Measurements from ENCODE around the gene SLC6A19. TPM values are rescaled to one million over a fixed set of nuclear protein-coding genes. Genes with fewer than 3 reads are reported as not detected.

Gene SLC6A19
- total and polyA plus RNA-seq, 12 donors: under 0.01 TPM; not detected in 11

DNA sequence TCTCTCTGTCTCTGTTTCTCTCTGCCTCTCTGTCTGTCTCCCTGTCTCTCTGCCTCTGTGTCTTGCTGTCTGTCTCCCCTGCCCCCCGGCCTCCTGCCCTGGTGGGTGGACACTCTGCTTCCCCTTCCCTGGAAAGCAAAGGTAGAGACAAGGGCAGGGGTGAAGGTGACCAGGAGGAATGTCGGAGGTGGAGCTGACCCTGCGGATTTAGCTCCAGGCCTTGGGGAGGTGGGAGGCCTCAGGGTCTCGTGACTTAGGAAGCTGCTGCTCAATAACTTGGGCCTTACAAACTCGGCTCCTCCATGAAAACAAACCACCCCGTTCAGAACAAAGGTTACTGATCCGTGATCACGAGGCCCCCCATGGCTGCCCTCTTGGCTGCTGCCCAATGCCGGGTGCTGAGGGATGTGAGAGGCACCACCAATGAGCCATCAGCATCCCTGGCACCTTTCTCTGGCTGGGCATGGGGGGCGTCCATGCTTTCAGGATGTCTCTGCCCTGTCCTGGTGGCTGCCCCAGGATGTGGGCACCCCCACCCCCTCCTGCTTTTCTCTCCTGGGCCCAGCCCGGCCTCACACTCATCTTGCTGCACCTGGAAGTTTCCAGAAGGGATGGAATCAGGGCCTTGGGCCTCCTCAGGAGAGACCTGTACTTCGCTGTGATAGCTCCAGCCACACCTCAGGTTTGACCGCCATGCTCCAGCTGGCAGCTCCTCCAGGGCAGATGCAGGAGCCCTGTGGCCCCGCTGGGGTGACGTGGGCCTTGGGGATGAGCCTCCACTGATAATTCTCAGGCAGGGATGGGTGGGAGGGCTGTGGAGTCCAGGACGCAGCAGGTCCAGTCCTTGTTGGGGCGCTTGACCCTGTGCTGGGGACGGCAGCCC, 14.8 kb upstream of the SLC6A19 start:
- H3K27ac ChIP-seq: no peak overlapping the region
- peaks cover 17% of the 10 kb centered on the region for H3K27me3 ChIP-seq
- DNase-seq: peak in 1 of 7 donors; percentile 12
- 59 to 77% (median 64%) methylated on average over 5 to 18 of the region's 18 CpGs for WGBS, 4 donors
- no peaks in the 10 kb centered on the region for H3K36me3 ChIP-seq (replicated peaks in 1 of 2)
- H3K9me3 ChIP-seq (replicated peaks in 1 of 3): no peaks in the 10 kb centered on the region
- H3K4me1 ChIP-seq (replicated peaks in 1 of 2): peaks cover 0 to 3% of the 10 kb centered on the region in 2 donors
- no peak overlapping the region for H3K4me3 ChIP-seq
- TF ChIP-seq CTCF (IDR thresholded peaks at IDR 0.05) (no peak), POLR2A (IDR thresholded peaks at IDR 0.05) (no peak)
- intact Hi-C loops (cut with DNase I): no loop called here

- Histone ChIP-seq H3K4me1 (replicated peaks in 1 of 2) (no peaks in the 10 kb centered on the region), H3K27me3 (peaks cover 17% of the 10 kb centered on the region), H3K9me3 (replicated peaks in 1 of 3) (no peaks in the 10 kb centered on the region), H3K4me3 (no peak overlapping the region), H3K36me3 (replicated peaks in 1 of 2) (no peaks in the 10 kb centered on the region), H3K27ac (no peak overlapping the region)
- TF ChIP-seq POLR2A (IDR thresholded peaks at IDR 0.05) (no peak), CTCF (IDR thresholded peaks at IDR 0.05) (no peak)
- DNase-seq: peak in 1 of 7 donors; percentile 8
- WGBS, 4 donors: 63 to 86% (median 80%) methylated on average over 5 to 18 of the region's 18 CpGs
- intact Hi-C loops (cut with DNase I): no loop called here
Measured at GRCh38 chr5:1187234-1187949, 14.0 kb upstream of the SLC6A19 start.

GRCh38 chr5:1187950-1188334, 13.5 kb upstream of the SLC6A19 start:
- Histone ChIP-seq H3K27me3 (peaks cover 17% of the 10 kb centered on the region), H3K9me3 (replicated peaks in 1 of 3) (no peaks in the 10 kb centered on the region), H3K27ac (no peak overlapping the region), H3K36me3 (replicated peaks in 1 of 2) (no peaks in the 10 kb centered on the region), H3K4me3 (no peak overlapping the region), H3K4me1 (replicated peaks in 1 of 2) (no peaks in the 10 kb centered on the region)
- TF ChIP-seq CTCF (IDR thresholded peaks at IDR 0.05): no peak
- TF ChIP-seq POLR2A (IDR thresholded peaks at IDR 0.05): no peak
- no peak for DNase-seq
- intact Hi-C loops (cut with DNase I): no loop called here
- 71 to 91% (median 87%) methylated on average over 6 to 8 of the region's 8 CpGs for WGBS, 4 donors

GRCh38 chr5:1188464-1188863, 12.9 kb upstream of the SLC6A19 start:
- H3K36me3 ChIP-seq (replicated peaks in 1 of 2): no peaks in the 10 kb centered on the region
- no peaks in the 10 kb centered on the region for H3K9me3 ChIP-seq (replicated peaks in 1 of 3)
- H3K27me3 ChIP-seq: peaks cover 17% of the 10 kb centered on the region
- H3K4me1 ChIP-seq (replicated peaks in 1 of 2): no peaks in the 10 kb centered on the region
- TF ChIP-seq POLR2A (IDR thresholded peaks at IDR 0.05) (no peak), CTCF (IDR thresholded peaks at IDR 0.05) (no peak)
- no peak for DNase-seq
- intact Hi-C loops (cut with DNase I): no loop called here
- H3K27ac ChIP-seq: no peak overlapping the region
- 49 to 72% (median 58%) methylated on average over 6 of the region's 6 CpGs for WGBS, 4 donors
- no peak overlapping the region for H3K4me3 ChIP-seq

Measured in adrenal gland (tissue), 12 donors.